MCF 10A (cell line): ENCODE data around the gene UACA. TPM values are rescaled to one million over a fixed set of nuclear protein-coding genes. Genes with fewer than 3 reads are reported as not detected.

Experiments
- BruUV-seq: library from RNA; stranded (reverse); fragments of 400-500 nt; replicated peaks from 2 replicates; lab custom pipeline; 2021; lab: Mats Ljungman, UMichigan
- CTCF ChIA-PET: fragments of 300-600 bp; sonication (Branson Sonifier 250); formaldehyde crosslinking; extraction: SDS; loops from one replicate; lab custom pipeline; 2021; ENCODE audit warnings: antibody characterized with exemption, inconsistent platforms; lab: Yijun Ruan, JAX
- POLR2A ChIA-PET: fragments of 300-600, 350-650 bp; sonication (Branson Sonifier 250); formaldehyde crosslinking; extraction: SDS; loops from one replicate; lab custom pipeline; 2020; ENCODE audit warnings: antibody characterized with exemption, inconsistent platforms; lab: Yijun Ruan, JAX
- DNase-seq: peaks from one replicate; pipeline ENCODE4 v3.0.0-alpha.2; 2018; ENCODE audit not compliant: unreplicated experiment
- H3K27ac Mint-ChIP-seq: one replicate; pipeline ENCODE4 v1.8.0; 2022; ENCODE audit warnings: mild to moderate bottlenecking, low read depth, mixed read lengths; ENCODE audit not compliant: unreplicated experiment
- H3K27me3 Mint-ChIP-seq: one replicate; pipeline ENCODE4 v1.8.0; 2022; ENCODE audit warnings: mixed read lengths; ENCODE audit not compliant: insufficient read depth, unreplicated experiment
- H3K36me3 Mint-ChIP-seq: one replicate; pipeline ENCODE4 v1.8.0; 2022; ENCODE audit warnings: mild to moderate bottlenecking, moderate library complexity, mixed read lengths; ENCODE audit not compliant: insufficient read depth, unreplicated experiment
- H3K4me1 Mint-ChIP-seq: one replicate; pipeline ENCODE4 v1.8.0; 2022; ENCODE audit warnings: mixed read lengths; ENCODE audit not compliant: insufficient read depth, unreplicated experiment
- H3K4me3 Mint-ChIP-seq: one replicate; pipeline ENCODE4 v1.8.0; 2022; ENCODE audit warnings: mild to moderate bottlenecking, moderate library complexity, mixed read lengths; ENCODE audit not compliant: unreplicated experiment
- H3K9me3 Mint-ChIP-seq: one replicate; pipeline ENCODE4 v1.8.0; 2022; ENCODE audit warnings: mixed read lengths; ENCODE audit not compliant: unreplicated experiment
- CTCF ChIP-seq: fragments of 200-600 bp; IDR thresholded peaks from one replicate; pipeline ENCODE4 v1.8.0; 2022; ENCODE audit warnings: antibody characterized with exemption, mild to moderate bottlenecking; ENCODE audit not compliant: unreplicated experiment
- intact Hi-C: fragments of 100-400 bp; cut with micrococcal nuclease; formaldehyde crosslinking; loops from 2 replicates; pipeline ENCODE4 v1.14.1; 2022
- total RNA-seq: library from RNA; stranded (reverse); gene quantifications from 2 replicates; pipeline ENCODE4 v1.2.3, GENCODE V29; 2022

Gene UACA
- total RNA-seq, 1 experiment from 2014 or later, result 37.0 TPM

DNA sequence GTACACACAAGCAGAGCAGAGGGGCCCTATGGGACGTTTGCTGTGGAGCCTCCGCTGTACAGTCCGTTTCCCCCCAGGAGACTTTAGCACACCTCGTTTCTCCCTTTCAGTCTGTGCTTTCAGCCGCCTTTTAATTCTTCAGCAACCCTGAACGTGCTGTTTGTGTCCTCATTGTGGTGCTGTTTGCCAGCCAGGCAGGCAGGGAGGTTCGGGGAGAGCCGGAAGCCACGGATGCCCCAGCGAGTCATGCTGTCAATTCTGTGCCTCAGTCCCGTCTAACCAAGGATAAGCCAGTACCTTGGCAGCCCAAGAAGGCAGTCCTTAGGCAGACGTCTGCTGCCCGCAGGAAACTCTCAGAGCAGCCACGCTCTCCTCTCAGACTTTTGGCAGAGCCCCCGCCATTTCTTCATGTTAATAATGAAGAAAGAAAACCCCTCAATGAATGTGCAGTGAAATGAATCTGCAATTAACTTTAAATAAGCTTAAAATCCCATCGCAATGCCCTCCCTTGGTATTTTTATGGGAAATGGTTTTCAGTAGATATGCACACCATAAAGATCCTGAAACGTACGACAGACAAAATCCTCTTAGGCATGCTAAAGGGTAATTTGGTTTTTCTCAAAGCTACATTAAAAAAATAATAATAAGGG is 158.6 kb downstream of the UACA start:
- intact Hi-C loops, result no loop called here
- no peak overlapping the region for H3K4me3 Mint-ChIP-seq
- no peak overlapping the region for H3K27ac Mint-ChIP-seq
- peak; percentile 35 for DNase-seq
- peaks cover 13% of the 10 kb centered on the region for H3K27me3 Mint-ChIP-seq
- CTCF ChIA-PET, result interaction anchor here (0.7 kb wide), 2 partner anchors 35 to 508 kb away, joined by 3 read pairs; no protein-coding TSS in a partner anchor
- POLR2A ChIA-PET, result interaction anchor here (1.1 to 1.3 kb wide), 3 partner anchors 16 to 408 kb away, joined by 3 to 4 read pairs (median 3); no protein-coding TSS in a partner anchor
- peaks cover 3% of the 10 kb centered on the region for H3K9me3 Mint-ChIP-seq
- no peak for TF ChIP-seq CTCF
- BruUV-seq, result no TSS peak
- H3K36me3 Mint-ChIP-seq, result no peaks in the 10 kb centered on the region
- peaks cover 15% of the 10 kb centered on the region for H3K4me1 Mint-ChIP-seq

Other genes with a start within 250 kb of the UACA start
- gene LARP6, start 90.6 kb upstream of the UACA start, total RNA-seq, result 67.3 and 77.5 TPM in 2 replicates
- gene THAP10, start 128.9 kb upstream of the UACA start, total RNA-seq, result 4.0 and 5.7 TPM in 2 replicates
- gene LRRC49, start 129.3 kb upstream of the UACA start, total RNA-seq, result 6.9 and 8.4 TPM in 2 replicates